IPS-18c (cell line): ENCODE results near the gene PPIF.

Experiments
- H3K4me3 ChIP-seq: 2 replicates; pipeline ENCODE4 v1.7.0; 2013; ENCODE audit warnings: low read depth, mild to moderate bottlenecking, low read length, moderate library complexity; ENCODE audit not compliant: insufficient read depth
- H3K9me3 ChIP-seq: one replicate; pipeline ENCODE4 v1.6.1; 2013; ENCODE audit warnings: mild to moderate bottlenecking, low read length, moderate library complexity; ENCODE audit not compliant: control insufficient read depth, insufficient read depth

The PPIF gene

GRCh38 chr10:79385804-79386531 is 38.7 kb downstream of the PPIF start:
- Histone ChIP-seq H3K4me3 (no peak overlapping the region), H3K9me3 (no peaks in the 10 kb centered on the region)

DNA sequence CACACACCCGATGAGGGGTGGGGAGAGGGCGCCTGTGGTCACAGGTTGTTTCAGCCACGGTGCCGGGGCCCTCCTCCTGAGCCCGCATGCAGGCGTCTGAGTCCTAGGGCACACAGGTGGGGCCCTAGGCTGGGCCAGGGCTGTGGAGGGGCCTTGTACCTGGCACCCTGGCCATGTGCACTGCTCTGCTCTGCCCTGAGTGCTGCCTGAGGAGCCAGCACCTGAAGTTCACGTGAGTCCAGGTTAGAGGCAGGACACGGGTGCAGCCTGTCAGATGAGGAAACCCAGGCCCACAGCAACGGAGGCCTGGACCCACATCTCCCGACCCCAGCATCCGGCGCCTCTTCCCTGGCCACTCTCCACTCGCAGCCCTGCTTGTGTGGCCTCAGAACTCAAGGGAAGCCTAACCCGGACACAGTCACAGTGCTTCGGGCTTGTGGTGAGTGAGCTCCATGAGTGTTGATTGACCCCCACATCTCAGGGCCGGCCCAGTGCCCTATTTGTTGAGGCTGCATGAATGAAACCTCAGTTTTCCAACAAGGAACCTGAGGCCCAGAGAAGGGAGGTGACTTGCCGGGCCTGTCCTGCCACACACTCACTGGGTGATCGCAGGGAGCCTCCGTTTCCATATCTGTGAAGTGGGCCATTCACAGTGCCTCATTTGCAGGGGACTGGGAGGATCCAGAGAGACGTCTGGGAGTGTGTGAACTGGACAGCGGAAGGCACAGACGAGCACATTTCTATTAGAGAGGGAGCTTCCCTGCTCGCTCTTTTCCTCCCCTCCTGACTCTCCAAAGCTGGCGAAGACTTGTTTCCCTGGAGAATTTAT is 39.6 kb downstream of the PPIF start:
- Histone ChIP-seq H3K4me3 (no peak overlapping the region), H3K9me3 (no peaks in the 10 kb centered on the region)

GRCh38 chr10:79387466-79387973 is 40.3 kb downstream of the PPIF start:
- Histone ChIP-seq H3K9me3 (no peaks in the 10 kb centered on the region), H3K4me3 (no peak overlapping the region)

DNA sequence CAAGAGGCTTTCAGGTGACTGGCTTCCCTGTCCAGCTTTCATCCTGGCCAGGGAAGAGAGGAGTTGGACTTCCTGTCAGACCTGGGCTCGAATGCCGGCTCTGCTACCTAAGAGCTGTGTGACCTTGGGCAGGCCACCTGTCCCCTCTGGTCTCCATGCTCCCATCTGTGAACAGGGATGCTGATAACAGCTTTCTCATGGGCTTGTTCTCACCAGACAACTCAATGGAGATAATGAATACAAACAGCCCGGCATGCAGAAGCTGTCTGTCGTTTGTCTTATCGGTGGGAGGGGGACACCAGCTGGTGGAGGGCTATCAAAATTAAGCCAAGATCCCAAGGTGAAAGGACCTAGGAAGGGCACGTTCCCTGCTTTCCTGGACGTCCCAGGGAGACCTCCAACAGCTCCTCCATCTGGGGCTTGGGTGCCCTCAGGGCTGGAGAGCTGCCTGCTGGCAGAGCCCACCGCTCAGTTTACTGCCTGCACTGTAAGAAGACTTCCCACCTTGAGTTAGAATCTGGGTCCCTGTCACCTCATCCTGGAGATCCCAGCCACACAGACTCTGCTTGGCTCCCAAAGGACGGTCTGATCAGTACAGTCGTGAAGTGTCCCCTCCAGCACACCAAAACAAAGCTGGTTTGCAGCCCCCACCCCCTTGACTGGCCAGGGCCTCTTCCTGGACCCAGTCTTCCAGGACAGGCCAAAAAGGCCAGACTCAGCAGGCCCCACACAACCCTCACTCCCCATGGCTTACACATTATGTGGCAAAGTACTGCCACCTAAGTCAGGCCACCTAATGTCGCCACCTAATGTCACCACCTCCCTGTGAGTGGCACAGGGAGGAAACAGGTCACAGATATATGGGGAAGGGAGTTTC is 40.9 kb downstream of the PPIF start:
- no peak overlapping the region for H3K4me3 ChIP-seq
- no peaks in the 10 kb centered on the region for H3K9me3 ChIP-seq

- no peak overlapping the region for H3K4me3 ChIP-seq
- H3K9me3 ChIP-seq: no peaks in the 10 kb centered on the region
Observed at GRCh38 chr10:79390057-79390456, 42.8 kb downstream of the PPIF start.

DNA sequence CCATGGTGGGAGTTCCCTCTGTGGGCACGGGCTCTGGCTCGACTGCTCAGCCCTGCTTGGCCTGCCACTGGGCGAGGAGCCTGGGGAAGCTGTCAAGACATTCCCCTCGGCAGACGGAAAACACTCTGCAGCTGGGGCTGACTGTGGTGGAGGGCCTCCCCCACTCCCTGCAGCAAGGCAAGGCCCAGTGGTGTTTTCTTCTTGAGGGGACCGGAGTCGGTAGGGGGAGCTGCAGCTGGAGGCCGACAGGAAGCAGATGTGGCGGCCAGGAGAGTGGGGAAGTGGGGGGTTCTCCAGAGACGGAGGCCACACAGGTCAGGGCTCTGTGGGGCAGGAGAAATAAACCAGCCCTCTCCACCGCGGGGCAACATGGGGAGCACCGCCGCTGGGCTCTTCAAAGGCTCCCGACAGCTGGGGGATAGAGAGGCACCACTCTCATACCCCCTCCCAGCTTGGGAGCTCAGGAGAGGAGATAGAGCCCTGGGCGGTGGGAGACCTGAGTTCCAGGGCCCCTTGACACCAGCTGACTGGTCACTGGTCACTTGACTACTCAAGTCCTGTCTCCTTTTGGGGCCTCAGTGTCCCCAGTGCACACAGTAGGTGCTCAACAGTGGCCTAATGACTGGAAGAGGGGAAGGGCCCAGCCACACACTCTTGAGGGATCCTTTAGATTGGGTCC is 43.4 kb downstream of the PPIF start:
- no peak overlapping the region for H3K4me3 ChIP-seq
- no peaks in the 10 kb centered on the region for H3K9me3 ChIP-seq

DNA sequence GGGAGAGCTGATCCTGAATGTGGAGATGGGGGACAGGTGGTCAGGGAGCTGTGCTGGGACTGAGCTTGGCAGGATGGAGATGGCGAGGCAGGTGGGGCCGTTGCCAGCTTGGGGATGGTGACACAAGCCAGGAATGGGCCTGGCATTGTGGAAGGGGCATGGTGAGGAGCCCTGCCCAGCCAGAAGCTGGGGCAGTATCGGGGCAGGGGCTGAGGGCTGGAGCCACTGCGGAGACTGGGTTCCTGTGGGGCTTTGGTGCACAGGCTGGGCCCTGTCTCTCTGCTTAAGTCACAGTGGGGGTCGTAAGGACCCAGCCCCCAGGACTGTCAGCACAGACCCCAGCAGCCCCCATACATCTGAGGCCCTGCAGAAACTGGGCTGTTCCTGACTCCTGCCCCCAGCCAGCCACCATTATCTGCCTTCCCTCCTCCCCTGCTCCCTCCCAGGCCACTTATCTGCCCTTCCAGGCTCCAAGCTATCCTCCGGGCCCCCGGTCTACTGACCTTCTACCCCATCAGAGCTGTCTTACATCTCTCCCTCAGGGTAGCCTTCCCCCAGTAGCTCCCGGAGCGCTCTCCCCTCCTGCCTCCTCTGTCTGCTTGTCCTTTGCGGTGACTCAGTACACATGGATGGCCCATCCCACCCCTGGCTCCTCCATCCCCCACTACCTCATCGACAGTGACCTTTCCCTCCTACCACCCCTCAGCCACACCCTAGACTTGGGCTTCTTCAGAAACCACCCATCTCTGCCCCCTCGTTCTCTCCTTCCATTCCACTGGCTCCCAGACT is 44.2 kb downstream of the PPIF start:
- Histone ChIP-seq H3K9me3 (no peaks in the 10 kb centered on the region), H3K4me3 (no peak overlapping the region)

DNA sequence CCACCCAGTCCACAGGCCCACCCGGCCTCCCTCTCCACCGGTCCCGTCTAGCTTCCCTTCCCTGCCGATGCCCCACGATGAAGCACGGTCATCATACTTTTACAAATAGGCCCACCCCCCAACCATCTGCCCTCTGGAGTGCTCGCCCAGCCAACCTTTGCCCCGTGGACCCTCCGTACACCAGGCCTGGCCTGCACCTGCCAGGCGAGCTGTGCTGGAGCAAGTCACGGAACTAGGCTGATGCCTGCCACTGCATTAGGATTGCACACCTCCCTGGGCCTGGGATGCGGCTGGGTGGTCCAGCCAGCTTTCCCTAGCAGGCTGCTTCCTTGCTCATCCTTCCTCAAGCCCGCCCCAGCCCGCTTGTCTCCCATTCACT is 44.7 kb downstream of the PPIF start:
- no peaks in the 10 kb centered on the region for H3K9me3 ChIP-seq

DNA sequence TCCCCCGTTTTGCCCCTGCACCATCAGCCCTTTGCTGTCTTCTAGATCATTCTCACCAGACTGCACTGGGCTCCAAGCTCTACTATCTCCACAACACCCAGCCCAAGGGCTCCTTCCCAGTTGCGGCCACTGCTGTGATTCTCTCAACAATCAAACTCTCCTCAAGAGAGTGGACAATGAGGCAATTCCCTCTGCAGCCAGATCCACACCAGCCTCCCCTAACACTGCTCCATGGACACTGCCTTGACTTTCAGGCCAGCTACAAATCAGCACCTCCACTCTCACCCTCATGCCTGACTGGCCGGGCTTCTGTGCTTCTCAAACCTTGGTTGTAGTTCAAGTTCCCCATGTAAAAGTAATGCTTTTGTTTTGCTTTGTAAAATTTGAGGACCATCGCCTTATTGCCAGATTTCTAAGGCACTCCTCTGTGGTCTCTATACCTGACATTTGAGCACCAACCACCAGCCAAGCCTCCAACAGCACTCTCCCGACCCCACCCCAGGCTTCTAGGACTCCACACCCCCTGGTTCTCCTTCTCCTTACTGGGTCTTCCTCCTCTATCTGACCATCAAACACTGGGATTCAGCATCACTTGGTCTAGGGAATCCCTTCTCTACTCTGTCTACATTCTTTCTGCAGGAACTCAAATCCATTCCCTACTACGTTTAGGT is 45.4 kb downstream of the PPIF start:
- H3K9me3 ChIP-seq: no peaks in the 10 kb centered on the region

More for the DNA sequence above, 44.7 kb downstream of the PPIF start:
- H3K4me3 ChIP-seq: no peak overlapping the region

GRCh38 chr10:79393221-79393923 is 46.1 kb downstream of the PPIF start:
- Histone ChIP-seq H3K9me3 (no peaks in the 10 kb centered on the region), H3K4me3 (no peak overlapping the region)

More for the DNA sequence above, 45.4 kb downstream of the PPIF start:
- H3K4me3 ChIP-seq: no peak overlapping the region

DNA sequence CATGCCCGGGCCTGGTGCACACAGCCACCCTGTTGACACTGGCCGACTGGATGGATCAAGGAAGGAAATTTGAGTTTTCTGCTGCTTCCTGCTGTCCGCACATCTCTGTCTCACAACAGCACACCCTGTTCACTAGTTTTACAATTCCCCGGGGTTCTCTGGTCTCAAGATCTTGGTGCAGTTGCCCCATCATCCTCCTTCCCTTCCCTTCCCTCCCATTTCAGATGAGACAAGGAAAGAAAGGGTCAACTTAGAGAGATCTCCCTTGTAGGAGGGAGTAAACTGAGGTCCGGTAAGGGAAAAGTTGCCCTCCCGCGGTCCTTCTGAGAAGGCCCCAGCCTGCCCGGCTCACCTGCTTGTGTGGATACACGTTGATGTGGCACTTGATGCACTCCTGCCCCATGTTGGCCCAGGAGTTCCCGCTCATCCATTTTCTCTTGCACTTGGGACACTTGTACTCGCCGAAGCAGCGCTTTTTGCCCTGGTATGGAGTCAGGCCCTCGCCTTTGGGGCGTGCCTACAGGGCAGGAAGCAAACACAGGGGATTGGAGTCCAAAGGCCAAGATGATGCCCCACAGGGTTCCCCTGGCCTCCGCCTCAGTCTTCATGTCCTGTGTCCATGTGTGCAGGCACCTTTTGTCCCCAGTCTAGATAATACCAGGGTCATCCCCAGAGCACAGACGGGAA is 46.8 kb downstream of the PPIF start:
- no peaks in the 10 kb centered on the region for H3K9me3 ChIP-seq
- H3K4me3 ChIP-seq: no peak overlapping the region

DNA sequence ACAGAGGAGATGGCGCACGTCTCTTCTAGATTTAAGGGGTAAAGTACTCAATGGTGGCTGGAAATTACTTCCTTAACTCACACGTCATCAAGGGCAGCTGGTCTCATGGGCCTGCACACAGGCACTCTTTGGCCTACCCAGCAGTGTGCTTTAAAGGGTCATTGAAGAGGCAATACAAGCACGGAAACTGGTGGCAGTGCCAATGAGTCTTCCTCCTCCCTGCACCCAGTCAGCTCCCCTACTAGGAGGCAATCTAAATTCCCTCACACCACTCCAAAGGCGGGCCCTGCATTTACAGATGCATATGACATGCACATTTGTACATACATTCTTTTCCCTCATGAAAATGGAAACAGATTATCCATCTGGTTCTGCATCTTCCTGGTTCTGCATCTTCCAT is 47.4 kb downstream of the PPIF start:
- H3K9me3 ChIP-seq: no peaks in the 10 kb centered on the region
- no peak overlapping the region for H3K4me3 ChIP-seq

DNA sequence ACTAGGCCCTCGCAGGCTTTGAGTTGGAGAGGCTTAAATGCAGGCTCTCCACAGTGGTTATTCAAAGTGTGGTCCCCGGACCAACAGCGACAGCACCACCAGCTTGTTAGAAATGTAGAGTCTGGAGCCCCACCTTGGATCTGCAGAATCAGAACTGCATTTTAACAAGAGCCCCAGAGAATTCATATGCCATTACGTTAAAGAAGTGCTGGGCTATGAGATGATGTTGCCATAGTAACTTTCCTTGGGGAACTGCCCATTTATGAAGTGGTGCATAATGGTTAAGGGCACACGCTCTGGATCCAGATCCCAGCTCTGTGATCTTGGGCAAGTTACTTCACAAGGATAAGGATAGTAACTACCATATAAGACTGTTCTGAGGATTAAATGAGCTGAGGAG is 49.3 kb downstream of the PPIF start:
- no peaks in the 10 kb centered on the region for H3K9me3 ChIP-seq
- no peak overlapping the region for H3K4me3 ChIP-seq

DNA sequence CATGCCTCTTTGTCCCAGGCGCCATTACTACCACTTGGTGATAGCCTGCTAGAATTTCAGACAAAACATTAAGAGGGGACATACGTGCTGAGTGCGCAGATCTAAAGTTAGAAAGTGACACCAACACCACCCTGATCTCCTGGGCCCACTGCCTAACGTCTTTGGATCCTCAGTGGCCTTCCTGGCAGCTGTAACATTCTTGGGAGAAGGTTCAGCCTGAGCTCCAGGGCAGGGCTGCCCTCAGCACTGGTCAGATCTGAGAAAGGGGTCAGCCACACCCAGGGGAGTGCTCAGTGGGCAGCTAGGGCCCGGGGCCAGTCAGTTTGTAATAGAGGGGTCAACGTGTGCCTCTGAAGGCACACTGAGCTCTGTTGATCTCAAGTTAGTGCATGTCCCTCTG is 49.8 kb downstream of the PPIF start:
- H3K4me3 ChIP-seq: no peak overlapping the region
- H3K9me3 ChIP-seq: no peaks in the 10 kb centered on the region
